Measurements from ENCODE around the gene WBP1.

Gene WBP1

GRCh38 chr2:74502720-74503505 lies 44.7 kb downstream of the WBP1 start:
- no peak for DNase-seq (ENCODE audit: low spot score)

- no peak for DNase-seq (ENCODE audit: low spot score)
Observed at GRCh38 chr2:74503506-74504475, 45.6 kb downstream of the WBP1 start.

GRCh38 chr2:74504591-74504990 lies 46.4 kb downstream of the WBP1 start:
- no peak for DNase-seq (ENCODE audit: low spot score)

- no peak for DNase-seq (ENCODE audit: low spot score)
Observed at GRCh38 chr2:74505448-74506246, 47.4 kb downstream of the WBP1 start.

- peak; percentile 96 for DNase-seq (ENCODE audit: low spot score)
Observed at GRCh38 chr2:74507145-74507925, 49.1 kb downstream of the WBP1 start, which contains the start of gene PCGF1. Gene PCGF1, minus strand, starts transcription at chr2:74507695. Its CDS starts 27 bp downstream, at chr2:74507668.

- DNase-seq (ENCODE audit: low spot score): no peak
Observed at GRCh38 chr2:74507926-74508520, 49.8 kb downstream of the WBP1 start.

- no peak for DNase-seq (ENCODE audit: low spot score)
Observed at GRCh38 chr2:74510272-74510671, 52.0 kb downstream of the WBP1 start.

Measured in germinal center (tissue), 1 donor.